GM12878 (cell line): ENCODE results near the gene SV2B. TPM values are rescaled to one million over a fixed set of nuclear protein-coding genes. Genes with fewer than 3 reads are reported as not detected.

ENCODE experiments used
- ATAC-seq: fragments of 200-7000 bp; cut with Tn5 transposase; 3 replicates; pipeline ENCODE4 v1.9.1; 2020; ENCODE audit warnings: mild to moderate bottlenecking, moderate library complexity
- BruUV-seq: library from RNA; stranded (reverse); fragments of 400-500 nt; replicated peaks from 2 replicates; lab custom pipeline; 2021; lab: Mats Ljungman, UMichigan
- CTCF ChIA-PET: fragments of 300-600 bp; sonication (Branson Sonifier 250); formaldehyde crosslinking; extraction: SDS; loops from one replicate; lab custom pipeline; 2021; ENCODE audit warnings: inconsistent platforms; lab: Yijun Ruan, JAX
- POLR2A ChIA-PET: fragments of 350-600 bp; formaldehyde crosslinking; extraction: SDS; loops from one replicate; lab custom pipeline; 2021; ENCODE audit warnings: inconsistent platforms; lab: Charles Lee
- RAD21 ChIA-PET: fragments of 300-600 bp; sonication (Branson Sonifier 250); formaldehyde crosslinking; loops from one replicate; lab custom pipeline; 2023; ENCODE audit warnings: antibody characterized with exemption; ENCODE audit not compliant: unreplicated experiment; lab: Charles Lee
- SMC1A ChIA-PET: fragments of 300-600 bp; sonication (Branson Sonifier 250); formaldehyde crosslinking; loops from one replicate; lab custom pipeline; 2023; ENCODE audit not compliant: unreplicated experiment, uncharacterized antibody; lab: Charles Lee
- DNase-seq: peaks from one replicate; pipeline ENCODE4 v3.0.0-alpha.2; 2011; ENCODE audit warnings: low read depth, low spot score
- FAIRE-seq: peaks from 3 replicates; lab custom pipeline; 2011; peaks lifted over from hg19 to GRCh38; lab: Jason Lieb, UNC
- H2AFZ ChIP-seq: 2 replicates; pipeline ENCODE4 v1.6.0; 2011; ENCODE audit warnings: low read depth, low read length, control low read depth; ENCODE audit not compliant: control insufficient read depth
- H3K27ac ChIP-seq: 2 replicates; pipeline ENCODE4 v1.5.1; 2011; ENCODE audit warnings: control low read depth; ENCODE audit not compliant: control insufficient read depth, insufficient read depth
- H3K27me3 ChIP-seq, 2 experiments: replicated peaks in 1 of 2; 2 replicates each; pipeline versions ENCODE4 v1.6.0 to v1.6.1; 2011; ENCODE audit warnings: low read length in 1 of 2; ENCODE audit not compliant: control insufficient read depth in 2 of 2, insufficient read depth in 2 of 2
- H3K36me3 ChIP-seq, 2 experiments: 2 replicates each; pipeline ENCODE4 v1.5.1; 2011; ENCODE audit warnings: low read length in 1 of 2; ENCODE audit not compliant: control insufficient read depth in 2 of 2, insufficient read depth in 2 of 2
- H3K4me1 ChIP-seq: 2 replicates; pipeline ENCODE4 v1.6.1; 2011; ENCODE audit warnings: mild to moderate bottlenecking, low read length, moderate library complexity, mixed read lengths; ENCODE audit not compliant: control insufficient read depth, insufficient read depth
- H3K4me2 ChIP-seq: 2 replicates; pipeline ENCODE4 v1.6.0; 2011; ENCODE audit warnings: control low read depth; ENCODE audit not compliant: control insufficient read depth, insufficient read depth
- H3K4me3 ChIP-seq: fragments of 200-600 bp; sonication (generic); 2 replicates; pipeline ENCODE4 v1.5.1; 2016
- H3K79me2 ChIP-seq: 2 replicates; pipeline ENCODE4 v1.6.0; 2011; ENCODE audit warnings: low read length; ENCODE audit not compliant: control insufficient read depth, insufficient read depth
- H3K9ac ChIP-seq: 2 replicates; pipeline ENCODE4 v1.8.0; 2011; ENCODE audit warnings: low read length, control low read depth, mixed read lengths; ENCODE audit not compliant: control insufficient read depth, insufficient read depth
- H3K9me3 ChIP-seq: replicated peaks from 3 replicates; pipeline ENCODE4 v1.5.1; 2011; ENCODE audit warnings: mild to moderate bottlenecking, low read length; ENCODE audit not compliant: control insufficient read depth, insufficient read depth
- H4K20me1 ChIP-seq: 2 replicates; pipeline ENCODE4 v1.6.0; 2011; ENCODE audit not compliant: control insufficient read depth, insufficient read depth
- BRCA1 ChIP-seq: IDR thresholded peaks from 2 replicates; pipeline ENCODE4 v1.6.1; 2011; ENCODE audit warnings: low read depth, low read length, improper control_type of control experiment
- CEBPB ChIP-seq, 2 experiments: fragments of 150-350 bp in 1 of 2; IDR thresholded peaks; 2 replicates each; pipeline ENCODE4 v1.6.1; 2012 to 2014; ENCODE audit warnings: low read depth in 2 of 2, low read length in 2 of 2, borderline replicate concordance in 1 of 2, inconsistent platforms in 1 of 2
- ESRRA ChIP-seq: IDR thresholded peaks from 2 replicates; pipeline ENCODE4 v1.6.1; 2012; ENCODE audit warnings: mild to moderate bottlenecking, low read length, improper control_type of control experiment
- GATAD2B ChIP-seq: fragments of 450-650 bp; conservative IDR thresholded peaks from 2 replicates; pipeline ENCODE4 v1.6.1; 2017; ENCODE audit warnings: low read depth, mild to moderate bottlenecking, moderate library complexity
- IRF3 ChIP-seq: fragments of 450-650 bp; IDR thresholded peaks from 2 replicates; pipeline ENCODE4 v1.6.1; 2014; ENCODE audit warnings: mild to moderate bottlenecking
- KDM1A ChIP-seq: fragments of 200-600 bp; sonication (generic); IDR thresholded peaks from 2 replicates; pipeline ENCODE4 v1.6.1; 2016; ENCODE audit warnings: borderline replicate concordance
- NFXL1 ChIP-seq: fragments of 450-650 bp; IDR thresholded peaks from 2 replicates; pipeline ENCODE4 v1.6.1; 2017; ENCODE audit warnings: antibody characterized with exemption, mild to moderate bottlenecking, borderline replicate concordance
- POLR2A ChIP-seq: IDR thresholded peaks from 2 replicates; pipeline ENCODE4 v1.6.1; 2011; ENCODE audit warnings: low read depth, mild to moderate bottlenecking, low read length
- RAD21 ChIP-seq: IDR thresholded peaks from 2 replicates; pipeline ENCODE4 v1.6.1; 2011; ENCODE audit warnings: mild to moderate bottlenecking, low read depth, low read length, moderate library complexity; ENCODE audit not compliant: insufficient read depth
- SIN3A ChIP-seq: IDR thresholded peaks from 2 replicates; pipeline ENCODE4 v1.6.1; 2012; ENCODE audit warnings: low read depth, low read length, improper control_type of control experiment
- SMAD1 ChIP-seq: fragments of 450-650 bp; IDR thresholded peaks from 2 replicates; pipeline ENCODE4 v1.6.1; 2018; ENCODE audit warnings: mild to moderate bottlenecking, low read depth; ENCODE audit not compliant: partially characterized antibody
- ZBTB11 ChIP-seq: fragments of 450-650 bp; formaldehyde crosslinking; IDR thresholded peaks from 2 replicates; pipeline ENCODE4 v1.5.0; 2022; ENCODE audit warnings: mild to moderate bottlenecking, missing genetic modification characterization
- ZNF217 ChIP-seq: fragments of 450-650 bp; IDR thresholded peaks from 2 replicates; pipeline ENCODE4 v1.6.1; 2017; ENCODE audit warnings: antibody characterized with exemption, mild to moderate bottlenecking
- ZZZ3 ChIP-seq: IDR thresholded peaks from 2 replicates; pipeline ENCODE4 v1.6.1; 2011; ENCODE audit warnings: low read depth; ENCODE audit not compliant: control insufficient read depth, insufficient read length
- WGBS: methylation state at CpG from one replicate; pipeline ENCODE4 v1.1.6; 2016; ENCODE audit warnings: low lambda C conversion rate; ENCODE audit not compliant: insufficient replicate concordance, insufficient coverage; ENCODE audit errors: missing lambda C conversion rate; 5-methylcytosine and 5-hydroxymethylcytosine counted together
- in situ Hi-C: fragments of 300-500 bp; cut with MboI; formaldehyde crosslinking; loops from 9 replicates; pipeline ENCODE4 v1.14.3; 2018; ENCODE audit warnings: mixed read lengths
- intact Hi-C: fragments of 100-400 bp; cut with micrococcal nuclease; formaldehyde crosslinking; loops from one replicate; pipeline ENCODE4 v1.14.2; 2022; ENCODE audit not compliant: unreplicated experiment
- polyA plus RNA-seq, 11 experiments: library from polyadenylated mRNA; depleted of rRNA in 4 of 11; unstranded in 6 of 11; stranded (reverse) in 5 of 11; fragments of >200 nt; fragmentation: Nextera tagmentation in 4 of 11; fragmentation: Illumina TruSeq in 1 of 11; extraction: Ambion mirVana in 4 of 11; extraction: Trizol in 1 of 11; gene quantifications; 1 replicate in 1 of 11; 2 replicates in 10 of 11; pipeline versions ENCODE4 v1.2.1 to v1.2.3, GENCODE V29; 2011 to 2016; ENCODE audit warnings: inconsistent platforms in 2 of 11, missing spikeins in 2 of 11, low read depth in 1 of 11
- total RNA-seq, 4 experiments: library from RNA; depleted of rRNA in 3 of 4; stranded (reverse); fragments of >200 nt in 3 of 4; fragmentation: Illumina TruSeq in 1 of 4; extraction: Trizol in 1 of 4; gene quantifications; 2 replicates each; pipeline versions ENCODE4 v1.2.1 to v1.2.3, GENCODE V29; 2013 to 2021

SV2B gene
- total and polyA plus RNA-seq, 10 of the 15 experiments (the other 5 are each of a cell fraction or from before 2014, with no cell fraction given), result 0.03 to 1.7 (median 1.3) TPM

GRCh38 chr15:91275844-91276243, 175.8 kb downstream of the SV2B start:
- Histone ChIP-seq H3K9me3 (no peaks in the 10 kb centered on the region), H3K27me3 (no peaks in the 10 kb centered on the region), H2AFZ (no peak overlapping the region), H3K36me3 (no peaks in the 10 kb centered on the region), H3K4me3 (no peak overlapping the region), H4K20me1 (no peaks in the 10 kb centered on the region), H3K4me2 (no peak overlapping the region), H3K4me1 (no peaks in the 10 kb centered on the region), H3K27ac (no peak overlapping the region), H3K9ac (no peak overlapping the region), H3K79me2 (no peaks in the 10 kb centered on the region)
- WGBS, result 53% methylated on average over 1 of the region's 1 CpG
- BruUV-seq, result no TSS peak
- RAD21 ChIA-PET, result no interaction called here
- POLR2A ChIA-PET, result no interaction called here
- FAIRE-seq (no peak), ATAC-seq (no peak), DNase-seq (no peak)
- CTCF ChIA-PET, result interaction anchor here (0.7 to 1.4 kb wide), 2 partner anchors 11 to 320 kb away, joined by 3 read pairs; no protein-coding TSS in a partner anchor
- intact Hi-C loops (loop anchor here (10.0 kb wide), 2 partner anchors 291 to 791 kb away; no protein-coding TSS in a partner anchor), in situ Hi-C loops (no loop called here)
- SMC1A ChIA-PET, result interaction anchor here (1.0 to 1.4 kb wide), 2 partner anchors 9 to 31 kb away, joined by 3 read pairs; no protein-coding TSS in a partner anchor
- TF ChIP-seq KDM1A, result no peak
- TF ChIP-seq RAD21, result no peak
- TF ChIP-seq IRF3, result no peak
- no peak for TF ChIP-seq SMAD1
- no peak for TF ChIP-seq POLR2A
- no peak for TF ChIP-seq ZBTB11 (CRISPR knock-in tag)
- no peak for TF ChIP-seq BRCA1
- TF ChIP-seq ZNF217, result no peak
- no peak for TF ChIP-seq CEBPB (IDR thresholded peaks at IDR 0.05; ENCODE audit: borderline replicate concordance in 1 of 2, low read depth in 2 of 2, low read length in 2 of 2)
- no peak for TF ChIP-seq NFXL1
- TF ChIP-seq SIN3A, result no peak
- no peak for TF ChIP-seq GATAD2B
- no peak for TF ChIP-seq ZZZ3
- no peak for TF ChIP-seq ESRRA
